CD14-positive monocyte (primary cell): ENCODE data around the gene SPSB4. TPM values are rescaled to one million over a fixed set of nuclear protein-coding genes. Genes with fewer than 3 reads are reported as not detected.

ENCODE experiments used
- DNase-seq, 3 donors: peaks; one replicate each; pipeline ENCODE4 v3.0.0-alpha.2; 2011 to 2022
- H2AFZ ChIP-seq: 2 replicates; pipeline ENCODE4 v1.6.0; 2012; ENCODE audit warnings: mild to moderate bottlenecking, low read depth, low read length, inconsistent platforms; ENCODE audit not compliant: insufficient read depth, poor library complexity, severe bottlenecking
- H3K27ac ChIP-seq, 2 donors: 1 replicate in 1 of 2; 2 replicates in 1 of 2; pipeline ENCODE4 v1.5.1; 2012 to 2013; ENCODE audit warnings: low read length in 2 of 2, control low read depth in 1 of 2, inconsistent platforms in 1 of 2, low read depth in 1 of 2, mild to moderate bottlenecking in 1 of 2
- H3K27me3 ChIP-seq, 2 donors: one replicate each; pipeline versions ENCODE4 v1.6.0 to v1.6.1; 2011 to 2013; ENCODE audit warnings: low read length in 2 of 2; ENCODE audit not compliant: control insufficient read depth in 2 of 2, insufficient read depth in 2 of 2
- H3K36me3 ChIP-seq, 2 donors: replicated peaks in 1 of 2; 1 replicate in 1 of 2; 2 replicates in 1 of 2; pipeline versions ENCODE4 v1.5.1 to v1.6.1; 2012 to 2013; ENCODE audit warnings: low read length in 2 of 2, control low read depth in 1 of 2, inconsistent platforms in 1 of 2, mild to moderate bottlenecking in 1 of 2; ENCODE audit not compliant: insufficient read depth in 2 of 2, control insufficient read depth in 1 of 2
- H3K4me1 ChIP-seq, 2 donors: 1 replicate in 1 of 2; 2 replicates in 1 of 2; pipeline versions ENCODE4 v1.5.1 to v1.6.1; 2012 to 2013; ENCODE audit warnings: low read length in 2 of 2, control low read depth in 1 of 2, inconsistent platforms in 1 of 2, mild to moderate bottlenecking in 1 of 2, moderate library complexity in 1 of 2; ENCODE audit not compliant: insufficient read depth in 2 of 2, control insufficient read depth in 1 of 2
- H3K4me2 ChIP-seq: replicated peaks from 2 replicates; pipeline ENCODE3; 2012; ENCODE audit warnings: low read length, moderate library complexity, mild to moderate bottlenecking; ENCODE audit not compliant: poor library complexity, severe bottlenecking; ENCODE audit errors: extremely low read depth
- H3K4me3 ChIP-seq, 3 experiments: fragments of 200-600 bp in 1 of 3; sonication (generic) in 1 of 3; replicated peaks in 1 of 3; 1 replicate in 2 of 3; 2 replicates in 1 of 3; pipeline ENCODE4 v1.5.1; 2011 to 2013; ENCODE audit warnings: low read length in 3 of 3, mild to moderate bottlenecking in 3 of 3, control low read depth in 2 of 3, low read depth in 2 of 3, inconsistent platforms in 1 of 3, moderate library complexity in 1 of 3
- H3K79me2 ChIP-seq: 2 replicates; pipeline ENCODE4 v1.6.0; 2012; ENCODE audit warnings: mild to moderate bottlenecking, control low read depth, inconsistent platforms, low read length, moderate library complexity; ENCODE audit not compliant: insufficient read depth
- H3K9ac ChIP-seq: 2 replicates; pipeline ENCODE4 v1.6.0; 2017; ENCODE audit warnings: low read length, mild to moderate bottlenecking; ENCODE audit not compliant: insufficient read depth, poor library complexity, severe bottlenecking
- H3K9me3 ChIP-seq, 2 donors: replicated peaks in 1 of 2; 1 replicate in 1 of 2; 2 replicates in 1 of 2; pipeline versions ENCODE4 v1.5.1 to v1.6.1; 2012 to 2013; ENCODE audit warnings: low read length in 2 of 2, control low read depth in 1 of 2; ENCODE audit not compliant: control insufficient read depth in 1 of 2, insufficient read depth in 1 of 2
- H4K20me1 ChIP-seq: 2 replicates; pipeline ENCODE4 v1.6.0; 2012; ENCODE audit warnings: mild to moderate bottlenecking, low read length, control low read depth, moderate library complexity; ENCODE audit not compliant: insufficient read depth
- H3K27ac Mint-ChIP-seq, 7 donors: one replicate each; pipeline ENCODE4 v1.8.0; 2020; ENCODE audit warnings: mild to moderate bottlenecking in 7 of 7, mixed read lengths in 7 of 7, moderate library complexity in 6 of 7, inconsistent platforms in 2 of 7
- H3K27me3 Mint-ChIP-seq, 3 donors: one replicate each; pipeline ENCODE4 v1.8.0; 2021 to 2022; ENCODE audit warnings: low read depth in 3 of 3, mild to moderate bottlenecking in 3 of 3, mixed read lengths in 3 of 3, moderate library complexity in 3 of 3, inconsistent platforms in 1 of 3
- H3K36me3 Mint-ChIP-seq, 2 donors: one replicate each; pipeline ENCODE4 v1.8.0; 2020; ENCODE audit warnings: mixed read lengths in 2 of 2, inconsistent platforms in 1 of 2, mild to moderate bottlenecking in 1 of 2
- H3K4me1 Mint-ChIP-seq: one replicate; pipeline ENCODE4 v1.8.0; 2020; ENCODE audit warnings: mild to moderate bottlenecking, mixed read lengths
- H3K4me3 Mint-ChIP-seq, 2 donors: one replicate each; pipeline ENCODE4 v1.8.0; 2020; ENCODE audit warnings: mild to moderate bottlenecking in 2 of 2, mixed read lengths in 2 of 2, moderate library complexity in 1 of 2
- H3K9me3 Mint-ChIP-seq, 7 donors: one replicate each; pipeline ENCODE4 v1.8.0; 2020 to 2022; ENCODE audit warnings: mixed read lengths in 7 of 7, mild to moderate bottlenecking in 6 of 7, moderate library complexity in 6 of 7, inconsistent platforms in 2 of 7
- WGBS: methylation state at CpG from one replicate; pipeline ENCODE4 v1.1.5; 2013; ENCODE audit warnings: missing lambda C conversion rate; ENCODE audit not compliant: insufficient coverage; 5-methylcytosine and 5-hydroxymethylcytosine counted together
- intact Hi-C, 2 donors: fragments of 100-400 bp; cut with micrococcal nuclease; formaldehyde crosslinking; loops; one replicate each; pipeline versions ENCODE4 v1.15.0 to v1.15.1; 2023
- polyA plus RNA-seq, 3 donors: library from polyadenylated mRNA; depleted of rRNA in 1 of 3; unstranded in 2 of 3; stranded (reverse) in 1 of 3; fragments of 300-500 nt in 2 of 3; fragments of >200 nt in 1 of 3; fragmentation: Illumina TruSeq in 2 of 3; gene quantifications; 1 replicate in 2 of 3; 2 replicates in 1 of 3; pipeline ENCODE4 v1.2.3, GENCODE V29; 2012 to 2021
- TF ChIP-seq, protein P1 (sequence below): fragments of 200-600 bp; IDR thresholded peaks from one replicate; pipeline ENCODE4 v1.8.0; 2022; ENCODE audit warnings: antibody characterized with exemption, mild to moderate bottlenecking

The SPSB4 gene
- polyA plus RNA-seq, 3 donors: not detected

- H3K36me3 ChIP-seq: no peaks in the 10 kb centered on the region
- no peaks in the 10 kb centered on the region for H3K4me1 ChIP-seq
- Mint-ChIP-seq H3K27ac (no peak overlapping the region), H3K9me3 (peaks cover 0 to 13% (median 9%) of the 10 kb centered on the region in 7 donors), H3K36me3 (no peaks in the 10 kb centered on the region), H3K4me3 (no peak overlapping the region), H3K4me1 (no peaks in the 10 kb centered on the region), H3K27me3 (peaks cover 0 to 6% (median 6%) of the 10 kb centered on the region in 3 donors)
- H4K20me1 ChIP-seq: no peaks in the 10 kb centered on the region
- no peaks in the 10 kb centered on the region for H3K79me2 ChIP-seq
- no peak overlapping the region for H2AFZ ChIP-seq
- no peak overlapping the region for H3K27ac ChIP-seq
- TF ChIP-seq, protein P1, sequence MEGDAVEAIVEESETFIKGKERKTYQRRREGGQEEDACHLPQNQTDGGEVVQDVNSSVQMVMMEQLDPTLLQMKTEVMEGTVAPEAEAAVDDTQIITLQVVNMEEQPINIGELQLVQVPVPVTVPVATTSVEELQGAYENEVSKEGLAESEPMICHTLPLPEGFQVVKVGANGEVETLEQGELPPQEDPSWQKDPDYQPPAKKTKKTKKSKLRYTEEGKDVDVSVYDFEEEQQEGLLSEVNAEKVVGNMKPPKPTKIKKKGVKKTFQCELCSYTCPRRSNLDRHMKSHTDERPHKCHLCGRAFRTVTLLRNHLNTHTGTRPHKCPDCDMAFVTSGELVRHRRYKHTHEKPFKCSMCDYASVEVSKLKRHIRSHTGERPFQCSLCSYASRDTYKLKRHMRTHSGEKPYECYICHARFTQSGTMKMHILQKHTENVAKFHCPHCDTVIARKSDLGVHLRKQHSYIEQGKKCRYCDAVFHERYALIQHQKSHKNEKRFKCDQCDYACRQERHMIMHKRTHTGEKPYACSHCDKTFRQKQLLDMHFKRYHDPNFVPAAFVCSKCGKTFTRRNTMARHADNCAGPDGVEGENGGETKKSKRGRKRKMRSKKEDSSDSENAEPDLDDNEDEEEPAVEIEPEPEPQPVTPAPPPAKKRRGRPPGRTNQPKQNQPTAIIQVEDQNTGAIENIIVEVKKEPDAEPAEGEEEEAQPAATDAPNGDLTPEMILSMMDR: no peak
- no peak overlapping the region for H3K4me3 ChIP-seq
- H3K4me2 ChIP-seq: no peak overlapping the region
- H3K27me3 ChIP-seq: no peaks in the 10 kb centered on the region
- intact Hi-C loops: no loop called here
- no peak for DNase-seq
- no peaks in the 10 kb centered on the region for H3K9me3 ChIP-seq
- H3K9ac ChIP-seq: no peak overlapping the region
- WGBS: 100% methylated on average over 1 of the region's 4 CpGs
Observed at GRCh38 chr3:141178551-141178950, 127.4 kb downstream of the SPSB4 start.

DNA sequence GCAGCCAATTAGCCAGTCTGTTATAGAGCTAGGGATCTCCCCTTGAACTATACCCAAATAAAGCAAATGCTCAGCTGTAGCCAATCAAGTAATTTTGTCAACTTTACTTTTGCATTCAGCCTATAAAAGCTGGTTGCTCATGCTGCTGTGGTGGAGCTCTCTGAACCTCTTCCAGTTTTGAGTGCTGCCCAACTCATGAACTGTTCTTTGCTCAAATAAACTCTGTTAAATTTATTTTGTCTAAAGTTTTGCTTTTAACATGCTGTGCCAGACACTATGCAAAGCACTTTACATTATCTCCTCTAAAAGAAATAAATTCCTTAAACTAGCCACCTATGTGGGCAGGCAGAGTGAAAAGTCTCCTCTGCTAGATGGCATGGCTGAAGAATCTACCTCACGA, 128.8 kb downstream of the SPSB4 start:
- no peak overlapping the region for H3K4me2 ChIP-seq
- no peaks in the 10 kb centered on the region for H3K4me1 ChIP-seq
- no peaks in the 10 kb centered on the region for H4K20me1 ChIP-seq
- H3K9me3 Mint-ChIP-seq: peaks cover 0 to 13% (median 7%) of the 10 kb centered on the region in 7 donors
- no peak overlapping the region for H3K27ac ChIP-seq
- intact Hi-C loops: loop anchor here in 1 of 2 donors (10.0 kb wide), 1 partner anchor 285 kb away; no protein-coding TSS in a partner anchor
- TF ChIP-seq, protein P1: no peak
- H3K27ac Mint-ChIP-seq: no peak overlapping the region
- DNase-seq: no peak
- no CpG with 5 or more reads among the region's 1 CpG for WGBS
- H3K79me2 ChIP-seq: no peaks in the 10 kb centered on the region
- H3K4me3 ChIP-seq: no peak overlapping the region
- H2AFZ ChIP-seq: no peak overlapping the region
- H3K27me3 ChIP-seq: no peaks in the 10 kb centered on the region
- H3K4me3 Mint-ChIP-seq: no peak overlapping the region
- no peaks in the 10 kb centered on the region for H3K4me1 Mint-ChIP-seq
- H3K27me3 Mint-ChIP-seq: peaks cover 0 to 6% (median 5%) of the 10 kb centered on the region in 3 donors
- no peaks in the 10 kb centered on the region for H3K36me3 ChIP-seq
- H3K36me3 Mint-ChIP-seq: no peaks in the 10 kb centered on the region
- no peak overlapping the region for H3K9ac ChIP-seq
- no peaks in the 10 kb centered on the region for H3K9me3 ChIP-seq
